OCI-LY1 (cell line): ENCODE data around the gene IFTAP.

ENCODE experiments used
- CTCF ChIP-seq: fragments of 200-600 bp; sonication (generic), shearing (Covaris generic); IDR thresholded peaks from 2 replicates; pipeline ENCODE4 v1.5.1; 2017; ENCODE audit warnings: mild to moderate bottlenecking, antibody characterized with exemption, low read length, moderate library complexity, mixed read lengths
- EZH2 ChIP-seq: fragments of 200-600 bp; sonication (generic), shearing (Covaris generic); IDR thresholded peaks from 2 replicates; pipeline ENCODE4 v1.8.0; 2017; ENCODE audit warnings: borderline replicate concordance, mixed run types, mild to moderate bottlenecking, antibody characterized with exemption, low read length, moderate library complexity, mixed read lengths

GRCh38 chr11:36635066-36635862 is 41.0 kb downstream of the IFTAP start:
- TF ChIP-seq CTCF (no peak), EZH2 (no peak)
